Loucy (cell line): Measurements from ENCODE around the gene FEZ2.

ENCODE experiments used
- CTCF ChIP-seq: fragments of 200-600 bp; sonication (generic); conservative IDR thresholded peaks from 2 replicates; pipeline ENCODE4 v1.5.1; 2014; ENCODE audit warnings: mild to moderate bottlenecking, antibody characterized with exemption, low read length
- EZH2phosphoT487 ChIP-seq: fragments of 200-600 bp; IDR thresholded peaks from 2 replicates; pipeline ENCODE4 v1.6.1; 2018; ENCODE audit warnings: antibody characterized with exemption, mild to moderate bottlenecking, moderate library complexity, borderline replicate concordance

- TF ChIP-seq CTCF, result no peak
- no peak for TF ChIP-seq EZH2phosphoT487
Observed at GRCh38 chr2:36570416-36570815, 27.6 kb downstream of the FEZ2 start.
